HG02571 (cell line): Measurements from ENCODE around the gene RBP3.

Experiments used
- ATAC-seq: cut with Tn5 transposase; IDR thresholded peaks from one replicate; pipeline ENCODE4 v1.9.1; 2021; ENCODE audit warnings: mild to moderate bottlenecking, moderate library complexity; ENCODE audit not compliant: unreplicated experiment

The RBP3 gene

DNA sequence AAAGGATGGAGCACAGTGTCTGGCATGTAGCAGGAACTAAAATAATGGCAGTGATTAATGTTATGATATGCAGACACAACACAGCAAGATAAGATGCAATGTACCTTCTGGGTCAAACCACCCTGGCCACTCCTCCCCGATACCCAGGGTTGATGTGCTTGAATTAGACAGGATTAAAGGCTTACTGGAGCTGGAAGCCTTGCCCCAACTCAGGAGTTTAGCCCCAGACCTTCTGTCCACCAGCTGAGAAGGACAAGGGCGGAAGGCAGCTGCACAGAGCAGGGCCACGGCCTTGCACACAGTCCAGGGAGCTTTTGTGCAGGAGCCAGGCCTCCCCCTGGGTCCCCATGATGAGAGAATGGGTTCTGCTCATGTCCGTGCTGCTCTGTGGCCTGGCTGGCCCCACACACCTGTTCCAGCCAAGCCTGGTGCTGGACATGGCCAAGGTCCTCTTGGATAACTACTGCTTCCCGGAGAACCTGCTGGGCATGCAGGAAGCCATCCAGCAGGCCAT lies at the start of gene RBP3:
RBP3 (plus strand) TSS at position 226 of the 514 bp plus-strand sequence; CDS start at position 348, 122 bp downstream.
- ATAC-seq, result no peak

DNA sequence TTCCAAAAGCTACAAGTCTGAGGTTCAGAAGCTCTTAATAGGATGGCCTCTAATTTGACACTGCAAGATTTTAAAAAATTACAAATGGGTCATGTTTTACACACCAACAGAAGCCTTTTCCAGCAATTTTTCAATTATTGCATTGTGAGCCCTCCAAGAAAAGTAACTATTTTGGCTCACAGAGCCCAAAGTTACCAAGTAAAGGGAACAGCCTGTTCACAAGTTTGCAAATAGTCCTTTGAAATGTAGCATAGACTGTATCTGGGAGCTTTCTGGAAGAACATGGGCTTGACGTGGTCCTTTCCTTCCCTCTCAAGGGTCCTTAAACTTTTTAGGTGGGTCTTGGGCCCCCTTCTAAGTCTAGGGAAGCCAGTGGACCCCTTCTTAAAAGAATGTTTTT lies 49.4 kb upstream of the RBP3 start:
- no peak for ATAC-seq

DNA sequence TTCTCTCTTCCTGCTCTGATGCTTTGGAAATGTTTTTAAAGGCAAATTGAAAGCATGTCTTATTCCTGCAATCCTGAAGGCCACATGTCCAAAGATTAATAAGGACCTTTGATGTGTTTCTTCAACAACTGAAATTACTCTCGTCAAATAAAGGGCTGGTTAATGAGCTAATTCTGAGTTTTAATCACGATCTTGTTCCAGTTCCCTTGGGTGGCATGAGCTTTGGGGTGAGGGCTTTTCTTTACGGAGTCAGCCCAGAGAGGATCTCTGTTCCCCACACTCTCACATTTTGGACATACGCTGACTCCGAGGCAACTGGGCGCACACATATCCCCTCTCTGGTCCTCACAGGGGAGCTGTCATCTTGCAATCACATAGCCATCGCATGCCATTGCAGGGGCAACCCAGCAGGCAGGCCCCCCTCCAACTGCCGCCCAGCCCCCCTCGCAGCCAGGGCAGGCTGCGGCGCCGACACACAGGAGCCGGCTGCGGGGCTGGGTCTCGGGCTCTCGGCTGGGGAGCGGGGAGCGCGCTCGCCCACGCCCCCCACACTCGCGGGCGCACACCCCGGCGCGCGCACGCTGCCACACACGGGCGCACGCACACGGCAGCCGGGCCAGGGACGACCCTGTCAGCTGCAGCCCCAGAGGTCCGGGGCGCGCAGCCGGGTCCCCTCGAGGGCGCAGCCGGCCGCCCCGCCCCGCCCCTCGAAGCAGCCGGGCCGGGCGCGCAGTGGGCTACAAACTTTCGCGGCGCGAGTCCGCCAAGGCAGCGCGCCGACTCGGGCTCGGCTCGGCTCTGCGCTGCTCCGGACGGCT lies 48.3 kb upstream of the RBP3 start, which contains the start of gene GDF10:
GDF10 (plus strand) TSS at position 587 of the 818 bp plus-strand sequence. CDS start 455 bp downstream, outside the sequence.
- ATAC-seq, result no peak

DNA sequence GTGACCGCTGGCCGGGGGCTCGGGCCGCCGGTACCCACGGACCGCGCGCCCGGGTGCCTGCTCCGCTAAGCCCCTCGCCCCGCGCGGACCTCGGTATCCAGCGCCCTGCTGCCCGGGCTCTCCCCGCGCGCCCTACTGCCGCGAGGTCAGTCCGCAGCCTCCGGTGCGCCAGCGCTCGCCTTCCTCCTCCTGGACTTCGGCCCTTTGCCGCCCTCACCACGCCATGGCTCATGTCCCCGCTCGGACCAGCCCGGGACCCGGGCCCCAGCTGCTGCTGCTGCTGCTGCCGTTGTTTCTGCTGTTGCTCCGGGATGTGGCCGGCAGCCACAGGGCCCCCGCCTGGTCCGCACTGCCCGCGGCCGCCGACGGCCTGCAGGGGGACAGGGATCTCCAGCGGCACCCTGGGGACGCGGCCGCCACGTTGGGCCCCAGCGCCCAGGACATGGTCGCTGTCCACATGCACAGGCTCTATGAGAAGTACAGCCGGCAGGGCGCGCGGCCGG lies 47.7 kb upstream of the RBP3 start:
- ATAC-seq, result no peak

DNA sequence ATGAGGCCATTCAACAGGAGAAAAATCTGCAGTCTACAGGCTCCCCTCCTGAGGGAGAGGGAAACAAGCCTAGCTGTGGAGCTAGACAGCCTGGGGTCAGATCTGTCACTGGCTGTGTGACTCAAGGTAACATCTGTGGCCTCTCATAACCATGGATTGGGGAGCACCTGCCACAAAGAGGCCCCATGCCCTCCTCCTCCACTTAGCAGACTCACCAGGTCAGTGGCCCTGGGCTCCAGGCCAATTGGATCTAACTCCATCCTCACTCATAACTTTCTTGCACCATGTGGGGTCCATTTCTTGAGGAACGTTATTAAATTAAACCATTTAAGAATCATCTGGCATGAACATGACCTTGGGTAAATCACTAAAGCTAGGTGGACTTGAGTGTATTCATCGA lies 46.3 kb upstream of the RBP3 start:
- no peak for ATAC-seq

DNA sequence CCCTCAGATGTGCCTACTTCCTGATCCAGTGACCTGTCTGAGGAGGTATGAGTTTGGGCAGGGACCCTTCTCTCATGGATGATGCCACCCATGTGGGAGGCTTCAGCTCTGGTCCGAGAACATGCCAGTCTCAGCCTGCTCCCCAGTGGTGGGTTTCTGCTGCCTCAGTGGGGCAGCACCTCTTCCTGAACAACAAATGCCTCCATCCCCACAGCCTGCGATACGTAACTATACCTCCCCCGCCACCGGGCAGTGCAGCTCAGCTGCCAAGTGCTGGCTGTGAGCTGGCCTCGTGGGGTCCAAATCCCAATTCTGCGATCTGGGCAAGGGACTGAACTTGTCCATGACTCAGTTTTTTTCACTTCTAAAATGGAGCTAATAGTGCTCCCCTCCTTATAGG lies 45.1 kb upstream of the RBP3 start:
- no peak for ATAC-seq

DNA sequence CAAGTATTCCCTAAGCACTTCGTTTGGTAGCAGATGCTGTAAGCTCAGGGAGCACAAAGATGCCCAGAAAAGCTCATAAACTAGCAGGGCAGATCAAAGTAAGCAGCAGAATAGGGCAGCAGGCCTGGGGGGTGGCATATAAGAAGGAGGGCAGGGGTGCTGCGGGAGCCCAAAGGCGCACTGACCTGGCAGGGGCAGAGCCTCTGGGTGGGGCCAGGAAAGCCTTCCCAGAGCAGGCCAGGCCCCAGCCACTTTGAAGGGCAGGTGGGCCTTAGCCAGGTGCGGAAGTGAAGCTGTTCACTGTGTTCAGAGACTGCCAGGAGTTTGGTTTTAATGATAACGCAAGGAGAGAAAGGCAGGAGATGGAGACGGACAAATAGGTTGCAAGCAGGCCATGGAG lies 44.3 kb upstream of the RBP3 start:
- no peak for ATAC-seq

DNA sequence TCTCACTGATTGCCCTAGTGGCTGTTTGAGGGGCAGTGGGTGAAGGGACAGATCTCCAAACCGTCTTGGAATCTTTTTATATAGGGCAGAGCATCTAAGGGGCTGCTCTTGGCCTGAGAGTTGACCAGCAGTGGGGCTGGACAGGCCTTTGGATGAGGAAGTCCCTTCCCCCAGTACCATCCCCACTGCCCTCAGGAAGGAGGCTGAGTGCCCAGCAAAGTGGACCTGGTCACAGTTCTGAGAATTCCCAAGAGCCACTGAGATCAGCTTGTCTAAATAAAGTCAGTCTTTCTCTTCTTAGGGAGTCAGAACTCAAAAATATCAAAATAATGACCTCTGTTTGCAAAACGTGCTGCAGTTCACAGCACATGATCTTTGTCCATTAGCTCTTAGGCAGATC lies 42.6 kb upstream of the RBP3 start:
- no peak for ATAC-seq

DNA sequence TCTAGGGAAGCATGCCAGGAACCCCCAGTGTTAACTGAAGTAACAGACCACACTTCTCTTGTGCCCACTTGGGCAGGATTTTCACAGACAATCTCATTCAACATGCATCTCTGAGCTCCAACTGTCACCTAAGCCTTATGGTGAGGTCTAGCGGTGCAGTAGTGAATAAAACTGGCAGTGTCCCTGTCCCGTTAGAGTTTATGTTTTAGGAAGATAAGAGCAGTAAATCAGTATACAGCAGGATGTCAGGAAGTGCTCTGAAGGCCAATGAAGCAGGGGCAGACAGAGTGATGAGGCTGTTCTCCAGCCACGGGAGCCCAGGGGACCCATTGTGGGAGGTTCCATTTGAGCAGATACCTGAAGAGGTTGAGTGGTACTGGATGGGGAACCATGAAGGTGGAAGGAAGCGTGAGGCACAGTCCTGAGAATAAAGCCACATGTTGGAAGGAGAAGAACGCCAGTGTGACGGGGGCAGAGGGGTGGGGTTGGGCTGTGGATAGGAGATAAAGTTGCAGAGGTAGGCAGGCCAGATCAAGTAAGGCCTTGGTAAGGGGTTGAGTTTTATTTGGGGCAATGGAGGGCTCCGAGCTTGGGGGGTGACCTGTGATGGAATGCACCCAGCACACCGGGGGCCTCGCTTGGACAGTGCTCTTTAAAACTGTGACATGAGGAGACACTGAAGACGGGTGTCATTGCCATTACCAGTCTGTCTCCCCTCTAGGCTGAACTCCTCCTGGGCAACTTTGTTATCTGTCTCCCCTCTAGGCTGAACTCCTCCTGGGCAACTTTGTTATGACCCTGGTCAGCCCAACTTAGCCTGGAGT lies 41.6 kb upstream of the RBP3 start:
- no peak for ATAC-seq

DNA sequence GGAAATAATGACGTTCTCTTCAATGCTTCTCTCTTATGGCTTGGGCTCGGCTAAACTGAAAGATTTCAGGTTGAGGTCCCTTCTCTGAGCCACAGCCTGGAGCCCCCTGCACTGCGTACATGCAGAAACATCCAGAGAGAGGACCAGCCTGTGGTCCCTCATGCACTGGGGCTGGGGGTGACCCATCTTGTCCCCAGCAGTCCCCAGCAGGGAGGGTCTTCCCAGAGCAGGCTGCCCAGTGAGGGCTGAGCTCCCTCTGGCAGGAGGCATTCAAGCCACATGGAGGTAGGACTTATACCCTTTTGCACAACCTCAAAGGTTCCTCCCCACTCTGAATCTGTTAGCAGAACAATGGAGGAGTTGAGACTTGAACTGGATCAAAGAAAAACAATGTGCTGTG lies 40.8 kb upstream of the RBP3 start:
- ATAC-seq, result no peak

DNA sequence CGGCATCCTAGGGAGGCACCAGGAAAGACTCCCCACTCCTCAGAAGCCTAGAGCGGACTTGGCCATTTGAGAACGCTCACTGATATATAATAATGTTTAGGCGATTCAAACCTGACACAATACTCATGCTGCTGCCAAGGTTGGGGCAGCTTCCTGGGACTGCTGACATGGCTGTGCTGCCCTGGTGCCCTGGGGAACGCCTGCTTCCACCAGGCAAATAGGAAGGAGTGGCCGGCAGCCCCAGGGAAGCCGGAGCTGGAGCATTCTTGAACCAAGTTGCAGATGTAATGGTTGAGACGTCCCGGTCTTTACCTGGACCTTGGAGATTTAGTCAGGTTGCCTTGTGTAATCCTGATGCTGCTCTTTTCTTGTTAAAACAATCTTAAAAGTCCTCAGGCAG lies 39.4 kb upstream of the RBP3 start:
- no peak for ATAC-seq

DNA sequence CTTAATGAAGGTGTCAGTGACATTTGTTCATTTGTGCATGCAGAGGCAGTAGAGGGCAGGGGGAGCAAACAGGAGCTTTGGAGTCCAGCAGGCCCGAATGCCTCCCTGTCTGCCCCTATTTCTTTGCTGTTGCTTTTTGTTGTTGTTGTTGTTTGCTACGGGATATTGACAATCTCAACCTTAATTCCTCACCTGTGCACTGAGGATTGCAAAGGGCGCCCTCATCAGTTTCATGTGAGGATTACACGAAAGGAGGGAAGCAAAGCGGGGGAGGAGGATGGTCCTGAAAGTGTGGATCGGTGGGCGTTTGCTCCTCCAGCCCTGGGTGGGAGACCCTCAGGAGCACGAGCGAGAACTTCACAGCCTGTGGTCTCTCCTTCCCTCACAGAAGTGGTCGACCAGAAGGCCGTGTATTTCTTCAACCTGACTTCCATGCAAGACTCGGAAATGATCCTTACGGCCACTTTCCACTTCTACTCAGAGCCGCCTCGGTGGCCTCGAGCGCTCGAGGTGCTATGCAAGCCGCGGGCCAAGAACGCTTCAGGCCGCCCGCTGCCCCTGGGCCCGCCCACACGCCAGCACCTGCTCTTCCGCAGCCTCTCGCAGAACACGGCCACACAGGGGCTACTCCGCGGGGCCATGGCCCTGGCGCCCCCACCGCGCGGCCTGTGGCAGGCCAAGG lies 38.6 kb upstream of the RBP3 start:
- no peak for ATAC-seq

DNA sequence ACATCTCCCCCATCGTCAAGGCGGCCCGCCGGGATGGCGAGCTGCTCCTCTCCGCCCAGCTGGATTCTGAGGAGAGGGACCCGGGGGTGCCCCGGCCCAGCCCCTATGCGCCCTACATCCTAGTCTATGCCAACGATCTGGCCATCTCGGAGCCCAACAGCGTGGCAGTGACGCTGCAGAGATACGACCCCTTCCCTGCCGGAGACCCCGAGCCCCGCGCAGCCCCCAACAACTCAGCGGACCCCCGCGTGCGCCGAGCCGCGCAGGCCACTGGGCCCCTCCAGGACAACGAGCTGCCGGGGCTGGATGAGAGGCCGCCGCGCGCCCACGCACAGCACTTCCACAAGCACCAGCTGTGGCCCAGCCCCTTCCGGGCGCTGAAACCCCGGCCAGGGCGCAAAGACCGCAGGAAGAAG lies 38.1 kb upstream of the RBP3 start:
- no peak for ATAC-seq

DNA sequence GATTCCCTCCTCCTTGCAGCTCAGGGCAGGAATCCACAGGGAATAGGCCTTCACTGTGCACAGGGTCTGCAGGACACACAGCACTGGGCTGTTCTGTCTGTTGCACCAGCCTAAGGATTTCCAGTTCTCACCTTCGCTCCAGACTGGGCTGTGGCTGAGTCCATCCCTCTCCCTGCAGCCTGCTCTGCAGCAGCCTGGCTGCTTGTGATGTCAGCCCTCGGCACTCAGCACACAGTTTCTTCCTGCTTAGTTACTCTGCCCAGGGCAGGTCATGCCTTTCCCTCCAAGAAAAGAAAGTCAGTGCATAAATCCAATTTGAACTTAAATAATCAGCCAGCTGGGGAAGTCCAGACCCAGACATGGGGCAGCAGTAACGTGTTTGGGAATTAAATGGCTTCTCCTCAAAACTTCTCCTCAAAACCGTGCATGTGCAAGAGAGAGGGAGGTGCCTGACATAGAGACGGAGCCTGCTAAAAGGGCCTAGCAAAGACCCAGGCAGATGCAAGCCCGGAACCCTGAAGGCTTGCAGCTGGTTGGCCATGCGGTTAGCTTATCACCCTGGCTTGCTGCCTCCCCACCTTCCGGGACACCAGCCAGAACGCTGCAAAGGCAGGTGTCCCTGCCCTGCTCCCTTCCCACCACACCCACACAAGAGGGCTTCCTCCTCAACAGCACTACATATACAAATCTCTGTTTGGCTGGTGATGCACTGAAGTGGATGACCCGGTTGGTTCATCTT lies 36.8 kb upstream of the RBP3 start:
- ATAC-seq, result no peak

DNA sequence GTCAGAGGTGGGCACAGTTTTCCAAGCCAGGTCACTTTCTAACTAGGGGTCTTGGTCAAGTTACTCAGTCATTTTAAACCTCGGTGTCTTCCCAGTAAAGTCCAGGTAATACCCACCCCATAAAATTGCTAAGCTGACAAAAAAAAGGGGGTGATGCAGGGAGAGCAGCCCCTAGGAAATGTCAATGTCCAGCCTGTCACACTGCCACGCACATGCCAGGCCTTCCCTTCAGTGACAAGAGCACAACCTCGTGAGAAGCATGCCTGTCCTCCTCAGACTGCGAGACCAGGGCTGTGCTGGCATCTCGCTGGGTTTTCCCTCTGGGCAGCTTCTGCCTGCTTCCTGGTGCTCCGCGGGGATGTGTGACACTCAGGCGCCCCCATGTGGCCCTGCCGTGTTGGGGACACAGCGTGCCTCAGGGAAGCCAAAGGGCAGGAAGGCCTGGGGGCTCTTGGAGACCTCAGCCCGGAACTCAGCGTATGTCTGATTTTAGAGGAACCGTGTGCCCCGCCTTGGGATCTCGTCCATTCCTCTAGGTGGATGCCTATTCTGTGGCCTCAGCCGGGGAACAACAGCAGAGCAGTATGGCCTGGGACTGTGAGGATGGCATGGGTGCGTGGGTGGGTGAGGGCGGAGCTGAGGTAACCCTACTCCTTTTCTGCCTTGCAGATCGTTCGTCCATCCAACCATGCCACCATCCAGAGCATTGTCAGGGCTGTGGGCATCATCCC lies 36.1 kb upstream of the RBP3 start:
- ATAC-seq, result peak; percentile 75

DNA sequence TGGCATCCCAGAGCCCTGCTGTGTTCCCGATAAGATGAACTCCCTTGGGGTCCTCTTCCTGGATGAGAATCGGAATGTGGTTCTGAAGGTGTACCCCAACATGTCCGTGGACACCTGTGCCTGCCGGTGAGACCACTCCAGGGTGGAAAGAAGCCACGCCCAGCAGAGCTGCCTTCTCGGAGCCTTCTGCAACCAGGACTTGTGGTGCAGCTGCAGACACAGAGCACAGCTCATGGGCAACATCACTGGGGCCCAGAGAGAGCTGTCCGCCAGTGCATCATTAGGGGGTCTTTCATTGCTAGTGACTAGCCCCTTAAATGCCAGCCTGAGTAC lies 35.5 kb upstream of the RBP3 start:
- ATAC-seq, result no peak

DNA sequence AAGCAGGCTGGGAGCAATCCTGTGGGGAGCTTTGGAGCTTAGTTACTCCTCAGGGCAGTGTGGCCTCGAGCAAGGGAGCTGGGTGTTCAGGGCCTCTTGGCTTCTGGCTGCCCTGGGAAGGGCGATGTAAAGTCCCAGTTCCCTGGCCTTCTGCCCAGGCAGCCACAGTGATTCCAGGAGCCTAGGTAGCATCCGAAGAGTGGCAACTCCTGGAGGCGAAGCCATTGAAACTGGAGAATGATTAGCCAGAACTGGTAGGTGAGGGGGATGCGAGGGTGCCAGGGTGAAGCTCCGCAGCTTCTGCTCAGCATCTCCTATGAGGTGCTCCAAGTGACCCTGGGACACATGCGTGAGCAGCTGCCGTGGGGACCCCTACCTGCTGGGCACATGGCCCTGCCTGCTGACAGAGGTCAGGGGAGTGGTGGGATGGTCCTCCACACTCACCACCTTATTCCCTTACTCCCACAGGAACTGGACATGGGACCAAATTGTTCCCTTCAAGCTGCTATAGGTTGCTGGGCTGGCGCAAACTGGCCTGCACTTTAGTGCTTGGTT lies 33.7 kb upstream of the RBP3 start:
- ATAC-seq, result no peak

DNA sequence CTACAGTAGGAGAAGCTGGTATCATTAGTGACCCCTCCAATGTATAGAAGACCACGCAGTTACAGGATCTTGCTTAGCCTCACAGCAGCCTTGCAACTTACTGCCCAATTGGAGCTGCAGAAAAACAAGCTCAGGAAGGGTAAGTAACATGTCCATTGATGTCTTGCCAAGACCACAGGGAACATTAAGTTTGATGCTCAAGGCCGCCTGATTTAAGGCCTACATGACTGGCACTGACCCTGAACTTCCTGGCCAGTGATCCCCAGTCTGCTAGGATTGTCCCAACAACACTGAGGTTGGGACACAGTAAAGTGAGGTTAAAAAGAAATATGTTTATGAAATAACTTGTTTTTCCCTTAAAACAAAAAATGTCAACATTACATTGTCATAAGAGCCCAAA lies 32.7 kb upstream of the RBP3 start:
- no peak for ATAC-seq

DNA sequence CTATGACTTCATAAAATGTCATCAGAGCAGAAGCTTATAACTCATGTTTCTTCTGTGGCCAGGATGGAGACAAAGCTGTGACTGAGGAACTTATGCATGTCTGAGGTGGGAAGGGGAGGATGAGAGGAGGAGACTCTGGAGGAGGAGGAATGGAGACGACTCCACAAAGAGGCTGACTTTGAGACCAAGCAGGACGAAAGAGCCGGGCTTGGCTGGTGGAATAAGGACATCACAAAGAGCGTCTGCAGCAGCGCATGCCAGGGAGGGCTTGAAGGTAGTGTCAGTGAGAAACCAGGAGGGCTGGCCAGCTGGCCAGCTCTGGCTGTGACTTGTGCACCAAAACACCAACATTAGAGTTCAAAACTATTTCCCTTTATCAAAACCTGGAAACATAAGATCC lies 32.0 kb upstream of the RBP3 start:
- no peak for ATAC-seq

DNA sequence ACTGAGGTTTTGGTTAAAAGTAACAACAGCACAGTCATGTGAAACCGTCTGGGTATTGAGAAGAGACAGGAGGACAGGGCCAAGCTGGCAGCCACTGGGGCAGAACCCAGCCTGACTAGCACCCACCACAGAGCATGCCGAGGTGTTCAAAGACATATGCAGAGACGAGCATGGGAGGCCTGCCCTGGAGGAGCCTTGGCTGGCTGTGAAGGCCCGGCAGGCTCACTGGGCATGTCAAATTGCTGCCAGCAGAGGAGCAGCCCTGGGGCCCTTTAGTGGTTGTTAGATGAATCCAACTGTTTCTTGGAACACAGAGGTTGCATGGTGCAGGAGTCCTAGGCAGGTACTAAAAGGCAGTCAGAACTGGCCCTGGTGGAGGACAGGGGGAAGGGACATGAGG lies 30.9 kb upstream of the RBP3 start:
- ATAC-seq, result no peak
